HEK293T (cell line): ENCODE data around the gene CLN5.

Experiments
- FOXK2 ChIP-seq: fragments of 450-650 bp; IDR thresholded peaks from 2 replicates; pipeline ENCODE4 v1.6.1; 2016; ENCODE audit warnings: mild to moderate bottlenecking
- LEF1 ChIP-seq: fragments of 450-650 bp; IDR thresholded peaks from 2 replicates; pipeline ENCODE4 v1.6.1; 2017; ENCODE audit warnings: mild to moderate bottlenecking, borderline replicate concordance
- SP1 ChIP-seq: fragments of 450-650 bp; IDR thresholded peaks from 2 replicates; pipeline ENCODE4 v1.6.1; 2017
- TARDBP ChIP-seq: fragments of 450-650 bp; IDR thresholded peaks from 2 replicates; pipeline ENCODE4 v1.6.1; 2016
- ZNF384 ChIP-seq: fragments of 450-650 bp; IDR thresholded peaks from 2 replicates; pipeline ENCODE4 v1.6.1; 2016

GRCh38 chr13:76993473-76993872, 1.6 kb downstream of the CLN5 start:
- TF ChIP-seq LEF1 (no peak), SP1 (no peak), TARDBP (no peak), ZNF384 (no peak), FOXK2 (no peak)
